Testis (tissue), 3 donors: Measurements from ENCODE around the gene PSMF1. TPM values are rescaled to one million over a fixed set of nuclear protein-coding genes. Genes with fewer than 3 reads are reported as not detected.

Experiments
- DNase-seq: peaks from one replicate; pipeline ENCODE4 v3.0.0-alpha.2; 2019
- H3K27ac ChIP-seq, 2 donors: fragments of 200-600 bp; sonication (generic); one replicate each; pipeline ENCODE4 v1.5.1; 2019
- H3K27me3 ChIP-seq: fragments of 200-600 bp; sonication (generic); one replicate; pipeline ENCODE4 v1.5.1; 2019
- H3K36me3 ChIP-seq: fragments of 200-600 bp; sonication (generic); one replicate; pipeline ENCODE4 v1.5.1; 2017; ENCODE audit warnings: low read depth; ENCODE audit errors: missing control alignments
- H3K4me1 ChIP-seq: fragments of 200-600 bp; sonication (generic); one replicate; pipeline ENCODE4 v1.5.1; 2019
- H3K4me3 ChIP-seq, 2 donors: fragments of 200-600 bp; sonication (generic); one replicate each; pipeline ENCODE4 v1.5.1; 2017 to 2019
- H3K9me3 ChIP-seq: fragments of 200-600 bp; sonication (generic); one replicate; pipeline ENCODE4 v1.5.1; 2017
- POLR2A ChIP-seq: fragments of 450-650 bp; IDR thresholded peaks from one replicate; pipeline ENCODE4 v1.6.1; 2017; ENCODE audit warnings: antibody characterized with exemption, mild to moderate bottlenecking, moderate library complexity
- WGBS, 2 donors: methylation state at CpG; one replicate each; pipeline ENCODE4 v1.1.5; 2018; 5-methylcytosine and 5-hydroxymethylcytosine counted together
- intact Hi-C: fragments of 100-400 bp; cut with DNase I; formaldehyde crosslinking; loops from one replicate; pipeline ENCODE4 v1.15.1; 2023; ENCODE audit warnings: low total_unique reads
- polyA plus RNA-seq: library from polyadenylated mRNA; stranded (reverse); fragments of 350-450 nt; fragmentation: Illumina TruSeq; extraction: RNeasy Lipid Tissue Mini Kit (QIAGEN cat#74804); gene quantifications from one replicate; pipeline ENCODE4 v1.2.3, GENCODE V29; 2014; ENCODE audit warnings: low read depth, low replicate concordance; ENCODE audit not compliant: insufficient read depth
- total RNA-seq, 2 donors: library from RNA; depleted of rRNA; stranded (reverse); fragments of >200 nt; gene quantifications; one replicate each; pipeline ENCODE4 v1.2.3, GENCODE V29; 2016
- TF ChIP-seq, protein P1 (sequence below), 3 experiments: fragments of 450-650 bp in 2 of 3; fragments of 200-600 bp in 1 of 3; sonication (generic) in 1 of 3; IDR thresholded peaks; one replicate each; pipeline ENCODE4 v1.5.1; 2016 to 2019; ENCODE audit warnings: antibody characterized with exemption in 3 of 3, mild to moderate bottlenecking in 2 of 3, moderate library complexity in 1 of 3

PSMF1 gene
- total and polyA plus RNA-seq, 3 donors from 2014 or later = 265 to 380 (median 331) TPM

DNA sequence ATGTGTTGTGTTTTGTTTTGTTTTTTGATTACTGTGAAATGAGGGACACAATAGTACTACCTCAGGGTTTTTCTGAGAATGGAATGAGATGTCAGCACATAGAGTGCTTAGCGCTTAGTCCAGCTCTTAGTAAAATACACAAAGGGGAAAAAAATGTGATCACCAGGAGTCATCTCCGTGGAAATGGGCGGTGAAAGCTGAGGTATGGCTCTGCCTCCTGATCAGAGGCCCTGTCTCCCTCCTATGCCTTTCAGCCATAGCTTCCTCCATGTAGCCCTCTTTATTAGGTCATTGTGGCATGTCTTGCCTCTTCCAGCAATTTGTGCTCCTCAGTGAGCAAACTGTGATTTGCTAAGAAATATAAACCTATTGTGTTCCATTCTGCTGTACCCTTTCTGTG, 13.0 kb downstream of the PSMF1 start:
- 96% methylated on average over 3 of the region's 3 CpGs for WGBS, 2 donors
- Histone ChIP-seq H3K9me3 (no peaks in the 10 kb centered on the region), H3K4me3 (no peak overlapping the region), H3K27me3 (no peaks in the 10 kb centered on the region), H3K4me1 (no peaks in the 10 kb centered on the region), H3K27ac (no peak overlapping the region), H3K36me3 (no peaks in the 10 kb centered on the region)
- no peak for DNase-seq
- intact Hi-C loops = no loop called here
- TF ChIP-seq POLR2A = no peak

DNA sequence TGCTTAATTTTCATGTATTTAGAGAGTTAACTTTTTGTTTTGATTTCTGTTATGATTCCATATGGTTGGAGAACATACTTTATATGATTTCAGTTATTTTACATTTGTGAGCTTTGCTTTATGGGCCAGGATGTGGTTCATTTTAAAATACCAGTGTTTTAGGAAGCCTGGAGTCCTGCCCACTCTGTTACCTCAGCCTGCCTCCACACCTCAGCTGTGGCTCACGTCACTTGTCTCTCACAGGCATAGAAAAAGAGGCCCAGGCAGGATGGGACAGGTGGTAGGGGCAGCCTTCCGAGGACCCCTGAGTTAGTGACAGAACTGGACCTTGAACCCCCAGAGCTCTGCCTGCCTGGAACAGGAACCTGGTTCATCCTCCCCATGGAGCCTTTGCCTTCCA, 16.0 kb downstream of the PSMF1 start:
- H3K9me3 ChIP-seq = no peaks in the 10 kb centered on the region
- 95% methylated on average over 2 of the region's 2 CpGs; no CpG with 5 or more reads in 1 of the 2 donors for WGBS, 2 donors
- no peak overlapping the region for H3K27ac ChIP-seq
- H3K4me1 ChIP-seq = no peaks in the 10 kb centered on the region
- intact Hi-C loops = no loop called here
- no peak for DNase-seq
- TF ChIP-seq, protein P1, sequence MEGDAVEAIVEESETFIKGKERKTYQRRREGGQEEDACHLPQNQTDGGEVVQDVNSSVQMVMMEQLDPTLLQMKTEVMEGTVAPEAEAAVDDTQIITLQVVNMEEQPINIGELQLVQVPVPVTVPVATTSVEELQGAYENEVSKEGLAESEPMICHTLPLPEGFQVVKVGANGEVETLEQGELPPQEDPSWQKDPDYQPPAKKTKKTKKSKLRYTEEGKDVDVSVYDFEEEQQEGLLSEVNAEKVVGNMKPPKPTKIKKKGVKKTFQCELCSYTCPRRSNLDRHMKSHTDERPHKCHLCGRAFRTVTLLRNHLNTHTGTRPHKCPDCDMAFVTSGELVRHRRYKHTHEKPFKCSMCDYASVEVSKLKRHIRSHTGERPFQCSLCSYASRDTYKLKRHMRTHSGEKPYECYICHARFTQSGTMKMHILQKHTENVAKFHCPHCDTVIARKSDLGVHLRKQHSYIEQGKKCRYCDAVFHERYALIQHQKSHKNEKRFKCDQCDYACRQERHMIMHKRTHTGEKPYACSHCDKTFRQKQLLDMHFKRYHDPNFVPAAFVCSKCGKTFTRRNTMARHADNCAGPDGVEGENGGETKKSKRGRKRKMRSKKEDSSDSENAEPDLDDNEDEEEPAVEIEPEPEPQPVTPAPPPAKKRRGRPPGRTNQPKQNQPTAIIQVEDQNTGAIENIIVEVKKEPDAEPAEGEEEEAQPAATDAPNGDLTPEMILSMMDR (IDR thresholded peaks at IDR 0.05) = no peak
- no peak for TF ChIP-seq POLR2A
- H3K36me3 ChIP-seq = no peaks in the 10 kb centered on the region
- no peaks in the 10 kb centered on the region for H3K27me3 ChIP-seq
- no peak overlapping the region for H3K4me3 ChIP-seq

DNA sequence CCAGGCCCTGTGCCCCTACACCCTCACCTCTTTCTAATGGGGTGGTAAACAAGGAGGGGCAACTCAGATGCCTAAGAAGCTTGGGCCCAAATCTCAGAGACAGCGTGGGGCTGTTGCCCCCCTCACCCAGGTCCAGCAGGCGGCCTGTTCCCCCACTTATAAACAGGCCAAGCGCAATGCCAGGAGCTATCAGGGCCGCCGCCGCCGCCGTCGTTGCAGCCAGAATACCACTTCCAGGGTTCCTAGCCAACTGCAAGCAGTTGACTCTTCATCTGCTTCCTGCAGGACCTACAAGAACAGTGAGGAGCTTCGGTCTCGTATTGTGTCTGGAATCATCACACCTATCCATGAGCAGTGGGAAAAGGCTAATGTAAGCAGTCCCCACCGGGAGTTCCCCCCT, 16.4 kb downstream of the PSMF1 start:
- H3K27ac ChIP-seq = no peak overlapping the region
- H3K36me3 ChIP-seq = no peaks in the 10 kb centered on the region
- no peaks in the 10 kb centered on the region for H3K27me3 ChIP-seq
- no peaks in the 10 kb centered on the region for H3K4me1 ChIP-seq
- no peaks in the 10 kb centered on the region for H3K9me3 ChIP-seq
- no peak overlapping the region for H3K4me3 ChIP-seq
- intact Hi-C loops = no loop called here
- DNase-seq = no peak
- WGBS, 2 donors = 90 to 93% methylated on average over 3 to 12 of the region's 12 CpGs
- TF ChIP-seq POLR2A = no peak
- TF ChIP-seq, protein P1 (IDR thresholded peaks at IDR 0.05) = no peak

DNA sequence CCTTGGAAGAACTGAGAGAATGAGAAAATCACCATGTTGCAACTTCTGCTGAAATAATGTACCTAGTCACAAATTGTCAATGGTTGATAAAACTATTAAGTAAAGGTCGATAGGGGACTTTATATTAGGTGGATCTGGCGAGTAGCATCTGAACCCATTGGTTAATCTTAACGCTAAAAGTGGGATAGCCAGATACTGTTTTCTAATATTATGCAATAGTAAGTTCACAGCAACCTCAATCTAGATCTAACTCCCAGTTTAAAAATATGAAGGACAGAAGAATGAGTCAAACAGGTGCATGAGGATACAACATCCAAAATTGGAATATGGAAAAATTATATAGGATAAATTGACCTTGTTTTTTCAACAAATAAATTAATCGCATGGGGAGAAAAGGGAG, 18.8 kb downstream of the PSMF1 start:
- WGBS, 2 donors = 67 to 87% methylated on average over 4 of the region's 4 CpGs
- no peaks in the 10 kb centered on the region for H3K36me3 ChIP-seq

DNA sequence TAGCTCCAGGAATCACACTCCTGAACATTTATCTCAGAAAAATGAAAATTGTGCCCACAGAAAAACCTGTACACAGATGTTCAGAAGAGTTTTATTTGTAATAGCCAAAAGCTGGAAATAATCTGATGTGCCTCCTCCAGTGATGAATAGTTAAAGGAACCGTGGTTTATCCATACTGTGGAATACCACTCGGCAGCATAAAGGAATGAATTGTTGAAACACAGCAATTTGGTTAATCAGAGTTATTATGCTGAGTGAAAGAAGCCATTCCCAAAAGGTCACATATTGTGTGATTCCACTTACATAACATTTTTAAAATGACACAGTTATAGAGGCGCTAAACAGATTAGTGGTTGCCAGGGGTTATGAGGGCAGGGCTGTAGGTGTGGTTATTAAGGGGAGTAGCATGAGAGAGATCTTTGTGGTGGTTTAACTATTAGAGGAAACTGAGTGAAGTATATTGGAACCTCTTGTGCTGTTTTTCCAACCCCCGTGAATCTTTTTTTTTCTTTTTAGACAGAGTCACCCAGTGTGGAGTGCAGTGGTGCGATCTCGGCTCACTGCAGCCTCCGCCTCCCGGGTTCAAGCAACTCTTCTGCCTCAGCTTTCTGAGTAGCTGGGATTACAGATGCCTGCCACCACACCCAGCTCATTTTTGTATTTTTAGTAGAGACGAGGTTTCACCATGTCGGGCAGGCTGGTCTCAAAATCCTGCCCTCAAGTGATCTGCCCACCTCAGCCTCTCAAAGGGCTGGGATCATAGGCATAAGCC, 26.2 kb downstream of the PSMF1 start:
- no peak for TF ChIP-seq POLR2A
- TF ChIP-seq, protein P1 (IDR thresholded peaks at IDR 0.05) = no peak
- H3K9me3 ChIP-seq = no peaks in the 10 kb centered on the region
- no peaks in the 10 kb centered on the region for H3K36me3 ChIP-seq
- H3K27ac ChIP-seq = no peak overlapping the region
- 88 to 95% methylated on average over 10 of the region's 10 CpGs for WGBS, 2 donors
- no peak for DNase-seq
- no peaks in the 10 kb centered on the region for H3K27me3 ChIP-seq
- intact Hi-C loops = no loop called here
- no peak overlapping the region for H3K4me3 ChIP-seq
- H3K4me1 ChIP-seq = no peaks in the 10 kb centered on the region

More for the DNA sequence above, 18.8 kb downstream of the PSMF1 start:
- no peaks in the 10 kb centered on the region for H3K9me3 ChIP-seq
- no peak overlapping the region for H3K4me3 ChIP-seq
- intact Hi-C loops = no loop called here
- no peak overlapping the region for H3K27ac ChIP-seq
- no peak for TF ChIP-seq POLR2A
- TF ChIP-seq, protein P1 (IDR thresholded peaks at IDR 0.05) = no peak
- no peaks in the 10 kb centered on the region for H3K4me1 ChIP-seq
- DNase-seq = no peak
- H3K27me3 ChIP-seq = no peaks in the 10 kb centered on the region
